Endodermal cell (in vitro differentiated cells): Measurements from ENCODE around the gene CBX2. TPM values are rescaled to one million over a fixed set of nuclear protein-coding genes. Genes with fewer than 3 reads are reported as not detected.
A peak's percentile ranks its signal among the peaks of the same experiment; 100 is the strongest.

ENCODE experiments used
- DNase-seq: peaks from one replicate; pipeline ENCODE4 v3.0.0-alpha.2; 2017
- H3K27ac ChIP-seq: 2 replicates; pipeline ENCODE4 v1.5.1; 2013; ENCODE audit warnings: mild to moderate bottlenecking, low read depth, low read length, moderate library complexity
- H3K27me3 ChIP-seq: 2 replicates; pipeline ENCODE4 v1.6.1; 2013; ENCODE audit warnings: mild to moderate bottlenecking, low read length, moderate library complexity; ENCODE audit not compliant: insufficient read depth, control insufficient read depth, poor library complexity, severe bottlenecking
- H3K36me3 ChIP-seq: 2 replicates; pipeline ENCODE4 v1.7.0; 2013; ENCODE audit warnings: mild to moderate bottlenecking, low read length, moderate library complexity; ENCODE audit not compliant: control insufficient read depth, insufficient read depth
- H3K4me1 ChIP-seq: one replicate; pipeline ENCODE4 v1.7.0; 2013; ENCODE audit warnings: low read length; ENCODE audit not compliant: control insufficient read depth, insufficient read depth
- H3K4me3 ChIP-seq: 2 replicates; pipeline ENCODE4 v1.5.1; 2013; ENCODE audit warnings: mild to moderate bottlenecking, low read length, moderate library complexity
- H3K9ac ChIP-seq: 2 replicates; pipeline ENCODE4 v1.6.1; 2013; ENCODE audit warnings: mild to moderate bottlenecking, low read length, moderate library complexity; ENCODE audit not compliant: poor library complexity, severe bottlenecking; ENCODE audit errors: extremely low read depth
- H3K9me3 ChIP-seq: 2 replicates; pipeline ENCODE4 v1.6.1; 2013; ENCODE audit warnings: mild to moderate bottlenecking, low read length, moderate library complexity; ENCODE audit not compliant: control insufficient read depth
- H3K27ac Mint-ChIP-seq: 2 replicates; pipeline ENCODE4 v1.8.0; 2020; ENCODE audit warnings: mixed read lengths
- H3K27me3 Mint-ChIP-seq: 2 replicates; pipeline ENCODE4 v1.8.0; 2021; ENCODE audit warnings: mild to moderate bottlenecking, mixed read lengths; ENCODE audit not compliant: insufficient read depth
- H3K36me3 Mint-ChIP-seq: 2 replicates; pipeline ENCODE4 v1.8.0; 2020; ENCODE audit warnings: low read depth, mixed read lengths
- H3K4me1 Mint-ChIP-seq: 2 replicates; pipeline ENCODE4 v1.8.0; 2020; ENCODE audit warnings: mixed read lengths
- H3K4me3 Mint-ChIP-seq: 2 replicates; pipeline ENCODE4 v1.8.0; 2020; ENCODE audit warnings: mild to moderate bottlenecking, moderate library complexity, mixed read lengths
- H3K9me3 Mint-ChIP-seq: 2 replicates; pipeline ENCODE4 v1.8.0; 2020; ENCODE audit warnings: mild to moderate bottlenecking, mixed read lengths
- CTCF ChIP-seq: fragments of 200-600 bp; sonication (generic); conservative IDR thresholded peaks from 2 replicates; pipeline ENCODE4 v1.5.0; 2021; ENCODE audit warnings: antibody characterized with exemption, mild to moderate bottlenecking
- WGBS, 2 experiments: methylation state at CpG; one replicate each; pipeline versions ENCODE4 v1.1.5 to v1.1.7; 2013; ENCODE audit warnings: missing lambda C conversion rate in 2 of 2, mixed read lengths in 1 of 2; ENCODE audit not compliant: insufficient coverage in 1 of 2, insufficient read length in 1 of 2; 5-methylcytosine and 5-hydroxymethylcytosine counted together
- total RNA-seq, 2 donors: library from RNA; stranded (reverse); fragmentation: NEBNext Ultra II Directional in 1 of 2; extraction: Animal tissue kit (Norgen Biotek cat#: 25700) in 1 of 2; gene quantifications; 2 replicates in 1 of 2; 3 replicates in 1 of 2; pipeline ENCODE4 v1.2.1, GENCODE V29; 2021

The CBX2 gene
- total RNA-seq, 2 donors from 2014 or later = 75.0 to 78.6 TPM

GRCh38 chr17:79790805-79791734, 13.1 kb downstream of the CBX2 start:
- WGBS, 2 experiments = 3 to 6% methylated on average over 14 to 68 of the region's 68 CpGs
- Histone ChIP-seq H3K9me3 (no peaks in the 10 kb centered on the region), H3K4me1 (peaks cover 9% of the 10 kb centered on the region), H3K9ac (no peak overlapping the region), H3K4me3 (no peak overlapping the region), H3K27ac (no peak overlapping the region), H3K36me3 (peaks cover 6% of the 10 kb centered on the region), H3K27me3 (peaks cover 95% of the 10 kb centered on the region)
- no peaks in the 10 kb centered on the region for H3K9me3 Mint-ChIP-seq
- peak; percentile 79 for DNase-seq
- H3K4me1 Mint-ChIP-seq = peaks cover 14% of the 10 kb centered on the region
- H3K27ac Mint-ChIP-seq = no peak overlapping the region
- no peak for TF ChIP-seq CTCF
- H3K4me3 Mint-ChIP-seq = no peak overlapping the region
- no peaks in the 10 kb centered on the region for H3K36me3 Mint-ChIP-seq
- H3K27me3 Mint-ChIP-seq = peaks cover 85% of the 10 kb centered on the region

- no peak overlapping the region for H3K4me3 Mint-ChIP-seq
- H3K27me3 Mint-ChIP-seq = peaks cover 90% of the 10 kb centered on the region
- peaks cover 98% of the 10 kb centered on the region for H3K27me3 ChIP-seq
- H3K9me3 Mint-ChIP-seq = no peaks in the 10 kb centered on the region
- no peak overlapping the region for H3K27ac ChIP-seq
- no peaks in the 10 kb centered on the region for H3K9me3 ChIP-seq
- peaks cover 11% of the 10 kb centered on the region for H3K4me1 ChIP-seq
- no peak overlapping the region for H3K9ac ChIP-seq
- DNase-seq = no peak
- H3K36me3 Mint-ChIP-seq = no peaks in the 10 kb centered on the region
- no peak overlapping the region for H3K4me3 ChIP-seq
- peaks cover 18% of the 10 kb centered on the region for H3K4me1 Mint-ChIP-seq
- 5% methylated on average over 9 to 24 of the region's 26 CpGs for WGBS, 2 experiments
- TF ChIP-seq CTCF = no peak
- H3K36me3 ChIP-seq = peaks cover 6% of the 10 kb centered on the region
- H3K27ac Mint-ChIP-seq = no peak overlapping the region
Observed at GRCh38 chr17:79791735-79792161, 13.8 kb downstream of the CBX2 start.

GRCh38 chr17:79792341-79792871, 14.5 kb downstream of the CBX2 start:
- Mint-ChIP-seq H3K27ac (no peak overlapping the region), H3K27me3 (peaks cover 91% of the 10 kb centered on the region), H3K36me3 (no peaks in the 10 kb centered on the region), H3K9me3 (no peaks in the 10 kb centered on the region), H3K4me3 (peak overlapping the region; percentile 22), H3K4me1 (peaks cover 18% of the 10 kb centered on the region)
- no peaks in the 10 kb centered on the region for H3K9me3 ChIP-seq
- peaks cover 11% of the 10 kb centered on the region for H3K4me1 ChIP-seq
- TF ChIP-seq CTCF = no peak
- no peak overlapping the region for H3K4me3 ChIP-seq
- DNase-seq = peak; percentile 68
- H3K36me3 ChIP-seq = peaks cover 6% of the 10 kb centered on the region
- 2 to 4% methylated on average over 9 to 18 of the region's 22 CpGs for WGBS, 2 experiments
- no peak overlapping the region for H3K9ac ChIP-seq
- H3K27me3 ChIP-seq = peaks cover 92% of the 10 kb centered on the region
- no peak overlapping the region for H3K27ac ChIP-seq
